Natural killer cell (primary cell): ENCODE measurements around the gene TMEM221. TPM values are rescaled to one million over a fixed set of nuclear protein-coding genes. Genes with fewer than 3 reads are reported as not detected.

Experiments used
- ATAC-seq, 3 donors: fragments of 150-1000 bp in 2 of 3; fragments of 200-7000 bp in 1 of 3; cut with Tn5 transposase; 1 replicate in 1 of 3; 2 replicates in 2 of 3; pipeline ENCODE4 v1.10.0; 2021; ENCODE audit warnings: mild to moderate bottlenecking in 2 of 3, moderate library complexity in 2 of 3
- DNase-seq, 2 donors: peaks; one replicate each; pipeline versions ENCODE4 v3.0.0 to v3.0.0-alpha.2; 2013 to 2021; ENCODE audit warnings: mixed read lengths in 1 of 2
- H3K27ac ChIP-seq: one replicate; pipeline ENCODE4 v1.5.1; 2013; ENCODE audit warnings: mild to moderate bottlenecking, low read length
- H3K27me3 ChIP-seq: one replicate; pipeline ENCODE4 v1.6.1; 2013; ENCODE audit warnings: low read length; ENCODE audit not compliant: control insufficient read depth, insufficient read depth
- H3K36me3 ChIP-seq: one replicate; pipeline ENCODE4 v1.6.1; 2013; ENCODE audit warnings: low read length; ENCODE audit not compliant: control insufficient read depth, insufficient read depth
- H3K4me1 ChIP-seq: one replicate; pipeline ENCODE4 v1.6.1; 2013; ENCODE audit warnings: low read length; ENCODE audit not compliant: control insufficient read depth, insufficient read depth
- H3K4me3 ChIP-seq: one replicate; pipeline ENCODE4 v1.5.1; 2013; ENCODE audit warnings: low read length
- H3K9me3 ChIP-seq: one replicate; pipeline ENCODE4 v1.6.1; 2013; ENCODE audit warnings: low read length; ENCODE audit not compliant: control insufficient read depth, insufficient read depth
- H3K27ac Mint-ChIP-seq, 2 donors: one replicate each; pipeline ENCODE4 v1.8.0; 2022; ENCODE audit warnings: mild to moderate bottlenecking in 2 of 2, mixed read lengths in 2 of 2, moderate library complexity in 1 of 2
- H3K27me3 Mint-ChIP-seq, 2 donors: one replicate each; pipeline ENCODE4 v1.8.0; 2022; ENCODE audit warnings: low read depth in 2 of 2, mixed read lengths in 2 of 2
- H3K36me3 Mint-ChIP-seq: one replicate; pipeline ENCODE4 v1.8.0; 2022; ENCODE audit warnings: mixed read lengths
- H3K4me1 Mint-ChIP-seq, 2 donors: one replicate each; pipeline ENCODE4 v1.8.0; 2022; ENCODE audit warnings: mixed read lengths in 2 of 2
- H3K4me3 Mint-ChIP-seq: one replicate; pipeline ENCODE4 v1.8.0; 2022; ENCODE audit warnings: mild to moderate bottlenecking, moderate library complexity, mixed read lengths
- H3K9me3 Mint-ChIP-seq, 2 donors: one replicate each; pipeline ENCODE4 v1.8.0; 2022; ENCODE audit warnings: mixed read lengths in 2 of 2
- WGBS: methylation state at CpG from one replicate; pipeline ENCODE4 v1.1.7; 2013; ENCODE audit warnings: missing lambda C conversion rate; ENCODE audit not compliant: insufficient coverage; 5-methylcytosine and 5-hydroxymethylcytosine counted together
- intact Hi-C: fragments of 100-400 bp; cut with micrococcal nuclease; formaldehyde crosslinking; loops from one replicate; pipeline ENCODE4 v1.14.2; 2022
- total RNA-seq, 4 donors: library from RNA; stranded (reverse); fragments of 120-200 nt in 1 of 4; gene quantifications; one replicate each; pipeline versions ENCODE4 v1.2.3 to v1.2.4, GENCODE V29; 2013 to 2022
- TF ChIP-seq, protein P1 (sequence below): fragments of 200-600 bp; IDR thresholded peaks from one replicate; pipeline ENCODE4 v1.8.0; 2022; ENCODE audit warnings: antibody characterized with exemption

Gene TMEM221
- total RNA-seq, 3 donors from 2014 or later (not counting 1 experiment from before 2014, with no cell fraction given): not detected

DNA sequence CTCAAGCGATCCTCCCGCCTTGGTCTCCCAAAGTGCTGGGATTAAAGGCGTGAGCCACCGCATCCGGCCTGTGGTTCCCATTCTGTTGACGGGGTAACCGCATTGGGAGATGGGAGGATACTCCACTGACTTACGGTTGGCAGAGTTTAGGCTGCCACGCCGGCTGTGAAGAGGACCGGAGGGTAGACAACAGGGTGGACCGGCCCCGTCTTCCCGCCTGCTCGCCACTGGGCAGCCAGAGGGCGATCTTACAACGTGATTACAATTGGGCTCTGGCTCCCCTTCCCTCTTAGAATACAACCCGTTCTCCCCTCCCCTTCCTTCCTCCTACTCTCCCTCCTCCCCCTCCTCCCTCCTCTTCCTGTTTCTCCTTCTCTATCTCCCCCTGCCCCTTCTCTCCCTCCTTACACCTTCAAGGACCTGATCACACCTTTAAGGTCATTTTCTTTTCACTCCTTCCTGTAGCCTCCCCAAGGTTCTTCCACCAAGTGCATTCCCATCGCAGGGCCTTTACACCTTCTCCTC is 53.5 kb downstream of the TMEM221 start:
- no peaks in the 10 kb centered on the region for H3K27me3 ChIP-seq
- H3K9me3 ChIP-seq: no peaks in the 10 kb centered on the region
- H3K27me3 Mint-ChIP-seq: peaks cover 0 to 3% of the 10 kb centered on the region in 2 donors
- TF ChIP-seq, protein P1, sequence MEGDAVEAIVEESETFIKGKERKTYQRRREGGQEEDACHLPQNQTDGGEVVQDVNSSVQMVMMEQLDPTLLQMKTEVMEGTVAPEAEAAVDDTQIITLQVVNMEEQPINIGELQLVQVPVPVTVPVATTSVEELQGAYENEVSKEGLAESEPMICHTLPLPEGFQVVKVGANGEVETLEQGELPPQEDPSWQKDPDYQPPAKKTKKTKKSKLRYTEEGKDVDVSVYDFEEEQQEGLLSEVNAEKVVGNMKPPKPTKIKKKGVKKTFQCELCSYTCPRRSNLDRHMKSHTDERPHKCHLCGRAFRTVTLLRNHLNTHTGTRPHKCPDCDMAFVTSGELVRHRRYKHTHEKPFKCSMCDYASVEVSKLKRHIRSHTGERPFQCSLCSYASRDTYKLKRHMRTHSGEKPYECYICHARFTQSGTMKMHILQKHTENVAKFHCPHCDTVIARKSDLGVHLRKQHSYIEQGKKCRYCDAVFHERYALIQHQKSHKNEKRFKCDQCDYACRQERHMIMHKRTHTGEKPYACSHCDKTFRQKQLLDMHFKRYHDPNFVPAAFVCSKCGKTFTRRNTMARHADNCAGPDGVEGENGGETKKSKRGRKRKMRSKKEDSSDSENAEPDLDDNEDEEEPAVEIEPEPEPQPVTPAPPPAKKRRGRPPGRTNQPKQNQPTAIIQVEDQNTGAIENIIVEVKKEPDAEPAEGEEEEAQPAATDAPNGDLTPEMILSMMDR: peak; percentile 52
- H3K27ac Mint-ChIP-seq: peak overlapping the region in 1 of 2 donors; percentile 70
- ATAC-seq (no peak), DNase-seq (peak in 1 of 2 donors; percentile 69)
- no peaks in the 10 kb centered on the region for H3K36me3 Mint-ChIP-seq
- intact Hi-C loops: no loop called here
- no peaks in the 10 kb centered on the region for H3K9me3 Mint-ChIP-seq
- H3K4me3 ChIP-seq: no peak overlapping the region
- H3K36me3 ChIP-seq: peaks cover 3% of the 10 kb centered on the region
- H3K27ac ChIP-seq: no peak overlapping the region
- peaks cover 5 to 24% of the 10 kb centered on the region in 2 donors for H3K4me1 Mint-ChIP-seq
- 18% methylated on average over 19 of the region's 19 CpGs for WGBS
- no peak overlapping the region for H3K4me3 Mint-ChIP-seq
- H3K4me1 ChIP-seq: peaks cover 31% of the 10 kb centered on the region

DNA sequence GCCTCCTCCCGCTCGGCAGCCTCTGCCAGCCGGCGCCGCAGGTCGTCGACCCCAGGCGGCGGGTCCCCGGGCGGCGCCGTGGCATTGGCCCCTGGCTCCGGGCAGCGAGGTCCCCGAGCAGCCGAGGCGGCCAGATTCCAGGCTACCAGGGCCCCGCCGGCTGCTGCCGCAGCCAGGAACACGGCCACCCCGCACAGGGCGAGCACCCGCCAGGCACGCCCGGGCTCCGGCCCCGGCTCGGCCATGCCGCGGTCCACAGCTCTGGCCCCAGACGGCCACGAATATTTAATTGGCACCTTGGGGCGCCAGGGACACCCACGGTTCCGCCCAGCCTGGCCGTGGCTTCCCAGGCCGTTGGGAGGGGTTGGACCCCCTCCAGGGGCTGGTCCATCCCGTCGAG is 54.6 kb downstream of the TMEM221 start, which contains the start of gene CCDC194:
Gene CCDC194 (minus strand): TSS at position 283 of the 400 bp plus-strand sequence. CDS start 38 bp downstream, at position 245.
- H3K36me3 Mint-ChIP-seq: no peaks in the 10 kb centered on the region
- WGBS: 86% methylated on average over 41 of the region's 41 CpGs
- H3K4me3 Mint-ChIP-seq: no peak within 1 kb of the TSS
- DNase-seq (no peak), ATAC-seq (no peak)
- H3K27ac Mint-ChIP-seq: peak within 1 kb of the TSS in 1 of 2 donors; percentile 70
- Histone ChIP-seq H3K27me3 (no peaks in the 10 kb centered on the region), H3K36me3 (no peaks in the 10 kb centered on the region), H3K27ac (no peak within 1 kb of the TSS), H3K4me1 (peaks cover 31% of the 10 kb centered on the region), H3K9me3 (no peaks in the 10 kb centered on the region), H3K4me3 (no peak within 1 kb of the TSS)
- TF ChIP-seq, protein P1: no peak
- H3K9me3 Mint-ChIP-seq: no peaks in the 10 kb centered on the region
- peaks cover 5 to 24% of the 10 kb centered on the region in 2 donors for H3K4me1 Mint-ChIP-seq
- peaks cover 0 to 3% of the 10 kb centered on the region in 2 donors for H3K27me3 Mint-ChIP-seq
- intact Hi-C loops: no loop called here

DNA sequence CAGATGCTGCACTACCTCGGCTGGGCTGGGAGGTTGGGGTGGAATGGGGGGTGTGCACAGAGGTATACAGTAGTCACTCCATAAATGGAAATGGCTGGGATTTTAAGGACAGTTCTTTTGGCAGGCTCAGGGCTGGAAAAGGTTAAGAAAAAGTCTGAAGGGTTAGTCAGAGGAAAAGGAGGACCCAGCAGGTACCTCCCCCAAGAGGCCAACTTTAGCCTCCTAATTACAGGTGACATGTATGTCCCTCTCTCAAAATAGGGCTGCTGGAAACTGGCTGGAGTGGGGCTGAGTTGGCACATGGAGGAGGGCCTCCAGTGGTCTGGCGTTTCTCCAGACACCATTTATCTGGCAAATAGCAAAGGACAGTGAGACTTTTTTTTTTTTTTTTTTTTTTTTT is 55.5 kb downstream of the TMEM221 start:
- Histone ChIP-seq H3K4me1 (peaks cover 31% of the 10 kb centered on the region), H3K4me3 (no peak overlapping the region), H3K9me3 (no peaks in the 10 kb centered on the region), H3K36me3 (no peaks in the 10 kb centered on the region), H3K27ac (no peak overlapping the region), H3K27me3 (no peaks in the 10 kb centered on the region)
- DNase-seq: no peak
- TF ChIP-seq, protein P1: no peak
- Mint-ChIP-seq H3K4me1 (peaks cover 5 to 24% of the 10 kb centered on the region in 2 donors), H3K4me3 (no peak overlapping the region), H3K27me3 (peaks cover 0 to 3% of the 10 kb centered on the region in 2 donors), H3K36me3 (no peaks in the 10 kb centered on the region), H3K27ac (no peak overlapping the region), H3K9me3 (no peaks in the 10 kb centered on the region)
- intact Hi-C loops: no loop called here
- 70% methylated on average over 2 of the region's 2 CpGs for WGBS
- ATAC-seq: no peak
